ENCODE measurements around the gene CUEDC1.

- TF ChIP-seq POLR2A (IDR thresholded peaks at IDR 0.05) (no peak), CTCF (IDR thresholded peaks at IDR 0.05) (no peak)
These were observed 88.9 kb downstream of the CUEDC1 start for GRCh38 chr17:57866319-57866718.
